Daoy (cell line): Measurements from ENCODE around the gene AGAP1. TPM values are rescaled to one million over a fixed set of nuclear protein-coding genes. Genes with fewer than 3 reads are reported as not detected.
"Not testable (repeated sequence)": the region's sequence is repeated elsewhere in the genome, so short reads cannot be mapped to it uniquely, and the experiment has no call there.

ENCODE experiments used
- DNase-seq: peaks from one replicate; pipeline ENCODE4 v3.0.0-alpha.2; 2015; ENCODE audit warnings: low read depth
- total RNA-seq: library from RNA; depleted of rRNA; stranded (reverse); fragments of >200 nt; shearing (Covaris generic); gene quantifications from 2 replicates; pipeline ENCODE4 v1.2.3, GENCODE V29; 2014

Gene AGAP1
- total RNA-seq, 1 experiment from 2014 or later: 9.3 TPM

GRCh38 chr2:236062806-236063205 is 569.0 kb downstream of the AGAP1 start:
- DNase-seq: not testable (repeated sequence)

GRCh38 chr2:236063994-236064393 is 570.2 kb downstream of the AGAP1 start:
- no peak for DNase-seq

GRCh38 chr2:236065314-236066160 is 571.7 kb downstream of the AGAP1 start:
- no peak for DNase-seq

- no peak for DNase-seq
Measured at GRCh38 chr2:236070236-236070635, 576.4 kb downstream of the AGAP1 start.

DNA sequence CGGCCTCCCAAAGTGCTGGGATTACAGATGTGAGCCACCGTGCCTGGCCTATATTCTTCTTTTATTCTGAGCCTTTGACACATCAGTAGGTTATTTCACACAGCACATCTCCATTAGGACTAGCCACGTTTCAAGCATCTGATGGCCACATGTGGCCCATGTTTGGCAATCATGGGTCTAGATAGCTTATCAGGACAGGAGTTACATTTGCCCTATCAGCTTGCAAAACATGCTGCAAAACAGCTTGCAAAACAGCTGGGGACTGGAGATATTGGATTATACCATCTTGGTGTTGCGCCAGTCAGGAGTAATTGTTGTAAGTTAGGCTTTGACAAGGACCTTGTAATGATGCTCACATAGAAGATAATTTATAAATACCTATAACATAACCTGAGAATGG is 579.4 kb downstream of the AGAP1 start:
- no peak for DNase-seq

GRCh38 chr2:236073867-236074655 is 580.2 kb downstream of the AGAP1 start:
- DNase-seq: no peak

DNA sequence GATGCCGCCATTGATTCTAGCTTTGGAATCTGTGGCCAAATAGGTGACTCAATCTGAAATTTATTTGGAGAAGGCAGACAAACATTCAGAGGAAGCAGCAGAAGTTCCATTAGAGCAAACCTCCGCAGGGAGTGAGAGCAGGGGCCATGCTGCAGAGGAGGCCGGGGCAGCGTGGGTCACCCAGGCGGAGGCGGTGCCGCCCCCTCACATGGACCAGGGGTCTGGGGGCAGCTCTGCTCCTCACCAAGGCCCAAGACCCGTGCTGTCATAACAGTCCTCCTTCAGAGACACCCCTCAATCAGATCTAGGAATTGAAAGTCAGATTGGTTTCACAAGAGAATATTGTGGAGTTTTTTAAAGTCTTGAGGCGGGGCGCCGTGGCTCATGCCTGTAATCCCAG is 582.0 kb downstream of the AGAP1 start:
- no peak for DNase-seq

GRCh38 chr2:236078297-236079255 is 584.7 kb downstream of the AGAP1 start:
- DNase-seq: peak; percentile 85

DNA sequence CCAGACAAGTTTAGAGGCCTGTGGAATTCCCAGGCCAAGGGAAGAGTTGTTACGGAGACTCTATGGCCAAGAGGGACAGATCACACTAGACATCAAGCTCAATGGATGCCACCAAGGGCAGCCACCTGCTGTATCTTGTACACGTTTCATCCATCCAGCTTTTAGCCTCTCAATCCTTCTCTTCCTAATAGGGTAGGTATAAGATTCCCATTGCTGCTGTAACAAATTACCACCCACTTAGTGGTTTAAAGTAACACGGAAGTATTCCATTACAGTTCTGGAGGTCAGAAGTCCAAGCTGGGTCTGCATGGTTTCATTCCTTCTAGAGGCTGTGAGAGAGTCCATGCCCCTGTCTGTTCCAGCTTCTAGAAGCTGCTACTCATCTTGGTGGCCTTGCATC is 586.6 kb downstream of the AGAP1 start:
- no peak for DNase-seq

GRCh38 chr2:236081171-236081570 is 587.3 kb downstream of the AGAP1 start:
- DNase-seq: no peak

DNA sequence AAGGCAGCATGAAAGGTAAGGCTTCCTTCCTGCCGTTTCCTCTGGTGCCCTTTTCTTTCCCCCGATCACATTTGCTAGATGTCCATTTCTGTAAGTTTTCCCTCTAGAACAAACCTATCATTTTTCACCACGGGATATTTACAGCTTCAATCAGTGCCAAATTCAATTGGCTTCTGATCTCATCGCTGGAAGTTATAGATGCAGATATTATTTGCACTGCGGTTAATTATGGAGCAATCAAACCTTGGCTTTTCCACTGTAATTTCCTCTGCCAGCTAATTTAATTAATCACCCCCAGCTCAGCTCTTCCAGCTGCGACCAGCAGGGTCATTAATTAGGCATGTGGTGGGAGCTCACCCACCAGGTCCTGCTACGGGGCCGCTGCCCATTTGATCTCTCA is 588.2 kb downstream of the AGAP1 start:
- DNase-seq: no peak

DNA sequence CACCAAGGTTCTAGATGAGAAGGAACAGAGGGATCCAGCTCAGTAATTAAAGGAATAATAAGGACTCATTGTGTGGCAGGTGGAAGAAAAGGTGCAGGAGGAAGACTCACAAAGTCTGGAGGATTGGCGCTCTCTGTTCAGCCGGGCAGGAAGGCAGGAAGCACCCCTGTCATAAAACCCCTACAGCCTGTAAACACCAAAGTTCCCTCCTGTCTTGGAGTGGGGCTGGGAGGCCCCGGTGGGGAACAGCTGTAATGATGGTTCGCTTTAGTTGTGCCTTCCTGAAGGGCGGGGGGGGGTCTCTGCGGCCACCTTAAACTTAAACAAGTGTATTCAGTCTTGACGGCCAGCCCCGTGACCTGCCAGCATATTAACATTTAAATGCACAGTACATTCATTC is 590.1 kb downstream of the AGAP1 start:
- DNase-seq: no peak

DNA sequence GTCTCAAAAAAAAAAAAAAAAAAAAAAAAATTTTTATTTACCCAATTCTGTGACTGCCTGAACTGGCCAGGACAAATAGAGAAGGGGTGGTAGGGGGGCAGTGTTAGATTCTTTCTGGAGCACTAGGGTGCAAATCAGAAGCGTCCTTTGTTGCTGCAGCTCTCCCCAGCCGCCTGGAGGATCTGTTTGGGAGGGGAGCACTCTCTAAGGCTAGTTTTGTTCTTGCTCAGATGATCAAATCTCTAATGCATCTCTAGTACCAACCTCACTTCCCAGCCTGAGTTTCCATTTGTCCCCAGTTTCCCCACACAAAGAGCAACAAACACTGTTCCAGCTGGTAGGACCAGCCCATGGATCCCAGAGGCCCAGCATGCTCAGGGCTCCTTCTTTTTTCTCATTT is 591.4 kb downstream of the AGAP1 start:
- no peak for DNase-seq

- DNase-seq: no peak
Measured at GRCh38 chr2:236085647-236086046, 591.8 kb downstream of the AGAP1 start.

DNA sequence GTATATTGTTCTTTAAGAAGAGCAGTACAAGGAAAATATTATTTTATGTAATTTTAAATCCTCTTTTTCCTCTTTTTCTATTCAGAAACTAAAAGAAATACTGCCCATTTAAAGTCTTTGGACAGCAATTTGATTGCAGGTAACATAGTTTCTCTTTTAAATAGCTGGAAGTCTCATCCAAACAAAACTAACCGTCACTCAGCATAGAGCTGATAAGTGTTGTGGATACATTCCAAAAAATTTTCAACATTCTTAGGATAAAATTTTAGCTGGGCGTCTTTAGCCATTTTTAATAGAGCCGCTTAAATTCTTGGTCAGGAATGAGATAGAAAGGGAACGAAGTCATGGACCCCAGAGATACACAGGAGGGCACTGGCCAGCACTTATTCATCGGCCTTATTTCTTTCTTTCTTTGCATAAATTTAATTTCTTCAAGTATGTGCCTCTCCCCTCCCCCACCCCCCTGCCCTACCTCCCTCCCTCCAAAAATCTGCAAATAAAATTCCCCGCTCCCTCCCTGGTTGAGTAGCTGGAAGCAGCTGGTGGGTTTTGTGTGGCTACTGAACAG is 592.6 kb downstream of the AGAP1 start:
- no peak for DNase-seq

- no peak for DNase-seq
Measured at GRCh38 chr2:236086971-236087465, 593.2 kb downstream of the AGAP1 start.

DNA sequence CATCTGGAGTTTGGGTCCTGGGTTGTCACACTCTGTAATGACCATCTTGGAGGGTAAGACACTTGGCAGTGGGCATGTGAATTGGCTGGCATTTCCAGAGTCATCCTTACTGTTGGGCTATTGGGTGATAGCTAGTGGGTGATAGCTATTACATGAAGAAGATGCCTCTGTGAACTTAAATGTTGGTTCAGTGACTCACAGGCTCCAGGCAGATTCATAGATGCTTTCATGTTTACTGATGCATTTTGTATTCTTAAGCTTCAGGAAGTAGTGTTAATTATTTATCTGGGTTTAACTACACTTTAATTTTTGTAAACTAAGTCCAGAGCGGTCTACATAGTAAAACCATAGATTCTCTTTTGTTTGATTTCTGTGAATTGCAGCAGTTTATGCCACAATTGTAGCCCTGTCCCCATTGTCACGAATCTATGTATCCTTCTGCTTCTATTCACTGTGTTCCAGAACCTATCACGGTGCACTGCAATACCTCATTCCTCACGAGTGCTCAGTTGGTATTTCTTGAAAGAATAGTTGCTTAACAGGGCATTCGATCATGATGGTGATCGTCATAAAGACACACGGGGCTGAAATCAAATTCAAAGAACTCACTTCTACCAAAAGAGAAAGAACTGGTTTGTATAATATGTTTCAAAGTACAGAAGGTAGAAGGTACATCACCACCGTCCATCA is 594.7 kb downstream of the AGAP1 start:
- DNase-seq: no peak

- DNase-seq: no peak
Measured at GRCh38 chr2:236089271-236090026, 595.6 kb downstream of the AGAP1 start.

GRCh38 chr2:236090027-236090382 is 596.2 kb downstream of the AGAP1 start:
- no peak for DNase-seq

DNA sequence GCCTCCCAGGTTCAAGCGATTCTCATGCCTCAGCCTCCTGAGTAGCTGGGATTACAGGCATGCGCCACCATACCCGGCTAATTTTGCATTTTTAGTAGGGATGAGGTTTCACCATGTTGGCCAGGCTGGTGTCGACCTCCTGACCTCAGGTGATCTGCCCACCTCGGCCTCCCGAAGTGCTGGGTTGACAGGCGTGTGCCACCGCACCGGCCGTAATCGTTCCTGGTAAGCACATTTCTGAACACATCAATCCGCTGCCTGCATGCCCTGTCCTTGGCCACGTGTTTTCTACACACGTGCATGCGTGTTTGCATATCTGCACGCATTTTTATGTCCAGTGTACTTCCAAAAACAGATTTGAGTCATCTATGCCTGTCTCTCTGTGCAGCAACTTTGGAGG is 597.0 kb downstream of the AGAP1 start:
- DNase-seq: not testable (repeated sequence)
